ENCODE results near the gene LPP. TPM values are rescaled to one million over a fixed set of nuclear protein-coding genes. Genes with fewer than 3 reads are reported as not detected.

Gene LPP
- total RNA-seq, 4 donors from 2014 or later = 207 to 592 (median 406) TPM

DNA sequence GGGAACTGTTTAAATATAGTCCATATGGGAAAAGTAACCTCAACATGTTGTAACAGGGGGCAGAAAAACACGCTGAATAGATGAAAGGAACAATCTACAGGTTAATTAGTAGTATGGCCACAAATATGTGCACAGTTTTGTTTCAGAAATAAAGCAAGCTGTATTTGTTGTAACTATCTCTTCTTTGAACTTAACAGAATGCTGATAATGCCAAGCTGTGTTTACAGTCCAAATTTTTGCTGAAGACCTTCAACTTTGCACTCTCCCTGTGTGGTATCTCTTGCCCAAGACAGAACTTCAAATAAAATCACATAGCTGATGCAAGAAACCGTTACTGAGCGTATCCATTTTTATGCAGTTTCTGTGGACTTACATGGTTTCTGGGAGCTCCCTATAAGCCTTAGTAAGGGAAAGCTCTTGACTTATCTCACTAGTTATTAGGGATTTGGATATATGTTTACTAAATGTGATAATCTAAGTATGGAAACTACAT, 592.4 kb downstream of the LPP start:
- Histone ChIP-seq H3K4me3 (no peak overlapping the region), H3K4me1 (no peaks in the 10 kb centered on the region), H3K27ac (no peak overlapping the region), H3K36me3 (no peaks in the 10 kb centered on the region), H3K9me3 (no peaks in the 10 kb centered on the region), H3K27me3 (no peaks in the 10 kb centered on the region)
- WGBS, 2 donors (ENCODE audit: low coverage in 1 of 2) = 83 to 84% methylated on average over 3 of the region's 3 CpGs
- in situ Hi-C loops (cut with MboI; ENCODE audit: low pct_ligation_motif_present in 1 of 4, low pct_unique_long_range_greater_than_20kb in 1 of 4, low sequenced_read_pairs in 3 of 4) = no loop called here
- intact Hi-C loops (cut with DNase I; ENCODE audit: low total_unique reads) = no loop called here
- TF ChIP-seq, protein P1, sequence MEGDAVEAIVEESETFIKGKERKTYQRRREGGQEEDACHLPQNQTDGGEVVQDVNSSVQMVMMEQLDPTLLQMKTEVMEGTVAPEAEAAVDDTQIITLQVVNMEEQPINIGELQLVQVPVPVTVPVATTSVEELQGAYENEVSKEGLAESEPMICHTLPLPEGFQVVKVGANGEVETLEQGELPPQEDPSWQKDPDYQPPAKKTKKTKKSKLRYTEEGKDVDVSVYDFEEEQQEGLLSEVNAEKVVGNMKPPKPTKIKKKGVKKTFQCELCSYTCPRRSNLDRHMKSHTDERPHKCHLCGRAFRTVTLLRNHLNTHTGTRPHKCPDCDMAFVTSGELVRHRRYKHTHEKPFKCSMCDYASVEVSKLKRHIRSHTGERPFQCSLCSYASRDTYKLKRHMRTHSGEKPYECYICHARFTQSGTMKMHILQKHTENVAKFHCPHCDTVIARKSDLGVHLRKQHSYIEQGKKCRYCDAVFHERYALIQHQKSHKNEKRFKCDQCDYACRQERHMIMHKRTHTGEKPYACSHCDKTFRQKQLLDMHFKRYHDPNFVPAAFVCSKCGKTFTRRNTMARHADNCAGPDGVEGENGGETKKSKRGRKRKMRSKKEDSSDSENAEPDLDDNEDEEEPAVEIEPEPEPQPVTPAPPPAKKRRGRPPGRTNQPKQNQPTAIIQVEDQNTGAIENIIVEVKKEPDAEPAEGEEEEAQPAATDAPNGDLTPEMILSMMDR (IDR thresholded peaks at IDR 0.05) = no peak
- TF ChIP-seq EP300 (IDR thresholded peaks at IDR 0.05; ENCODE audit: low read depth) = no peak
- no peak for TF ChIP-seq POLR2AphosphoS5 (IDR thresholded peaks at IDR 0.05)
- no peak for TF ChIP-seq POLR2A (IDR thresholded peaks at IDR 0.05)
- DNase-seq = no peak

DNA sequence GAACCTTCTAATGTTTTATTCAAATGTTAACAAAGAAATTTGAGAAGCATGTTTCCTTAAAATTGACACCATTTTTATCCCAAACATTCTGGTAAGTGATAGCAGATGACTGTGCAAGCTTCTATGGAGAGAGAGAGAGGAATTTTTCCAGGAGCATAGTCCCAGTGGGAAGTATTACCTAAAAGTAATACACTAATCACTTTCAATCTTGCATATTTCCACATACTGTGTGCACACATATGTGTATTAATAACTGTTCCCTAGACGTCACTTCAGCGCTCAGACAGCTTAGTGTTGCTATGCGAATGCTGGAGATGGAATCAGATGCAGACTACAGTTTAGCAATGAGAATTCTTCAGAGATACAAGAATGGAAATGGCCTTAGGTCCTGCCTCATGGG, 593.5 kb downstream of the LPP start:
- H3K36me3 ChIP-seq = no peaks in the 10 kb centered on the region
- H3K9me3 ChIP-seq = no peaks in the 10 kb centered on the region
- H3K27me3 ChIP-seq = no peaks in the 10 kb centered on the region
- no peak for DNase-seq
- 94 to 100% methylated on average over 3 of the region's 3 CpGs for WGBS, 2 donors (ENCODE audit: low coverage in 1 of 2)
- H3K27ac ChIP-seq = no peak overlapping the region
- intact Hi-C loops (cut with DNase I; ENCODE audit: low total_unique reads) = no loop called here
- TF ChIP-seq POLR2AphosphoS5 (IDR thresholded peaks at IDR 0.05) (no peak), POLR2A (IDR thresholded peaks at IDR 0.05) (no peak), EP300 (IDR thresholded peaks at IDR 0.05; ENCODE audit: low read depth) (no peak)
- TF ChIP-seq, protein P1 (IDR thresholded peaks at IDR 0.05) = no peak
- H3K4me3 ChIP-seq = no peak overlapping the region
- no peaks in the 10 kb centered on the region for H3K4me1 ChIP-seq
- in situ Hi-C loops (cut with MboI; ENCODE audit: low pct_ligation_motif_present in 1 of 4, low pct_unique_long_range_greater_than_20kb in 1 of 4, low sequenced_read_pairs in 3 of 4) = no loop called here

DNA sequence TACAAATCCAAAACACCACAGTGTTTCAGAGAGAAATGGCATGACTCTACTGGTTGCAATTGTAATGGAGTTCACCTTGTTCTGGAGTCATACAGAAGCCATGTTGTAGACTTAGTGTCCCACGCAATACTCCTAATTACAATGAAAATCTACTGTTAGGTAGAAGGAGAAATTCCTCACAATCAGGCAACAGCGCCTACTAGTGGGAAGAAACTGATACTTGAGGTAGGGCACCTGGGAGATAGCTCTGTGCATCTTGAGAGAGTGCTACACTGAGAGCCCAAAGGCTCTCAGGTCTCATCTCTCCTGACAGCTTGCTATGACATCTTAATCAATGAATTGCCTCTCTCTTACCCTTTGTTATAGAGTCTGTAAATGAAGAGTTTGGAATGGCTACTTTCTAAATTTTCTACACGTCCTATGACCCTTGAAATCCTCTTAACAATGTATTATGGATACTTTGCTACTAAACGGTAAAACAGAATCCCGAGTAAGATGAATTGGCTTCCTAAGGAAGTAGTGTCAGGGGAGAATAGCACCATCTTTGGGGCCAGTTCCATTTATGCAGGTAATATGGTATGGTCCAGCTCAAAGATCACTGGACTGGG, 595.2 kb downstream of the LPP start:
- H3K27me3 ChIP-seq = no peaks in the 10 kb centered on the region
- no peaks in the 10 kb centered on the region for H3K36me3 ChIP-seq
- no peak overlapping the region for H3K4me3 ChIP-seq
- no peak overlapping the region for H3K27ac ChIP-seq
- no peak for TF ChIP-seq POLR2A (IDR thresholded peaks at IDR 0.05)
- TF ChIP-seq, protein P1 (IDR thresholded peaks at IDR 0.05) = peak; percentile 47 to 61 (median 54)
- TF ChIP-seq EP300 (IDR thresholded peaks at IDR 0.05; ENCODE audit: low read depth) = no peak
- intact Hi-C loops (cut with DNase I; ENCODE audit: low total_unique reads) (no loop called here), in situ Hi-C loops (cut with MboI; ENCODE audit: low pct_ligation_motif_present in 1 of 4, low pct_unique_long_range_greater_than_20kb in 1 of 4, low sequenced_read_pairs in 3 of 4) (no loop called here)
- H3K4me1 ChIP-seq = no peaks in the 10 kb centered on the region
- WGBS, 2 donors (ENCODE audit: low coverage in 1 of 2) = 68 to 79% methylated on average over 3 to 5 of the region's 5 CpGs
- H3K9me3 ChIP-seq = no peaks in the 10 kb centered on the region
- DNase-seq = peak; percentile 30

DNA sequence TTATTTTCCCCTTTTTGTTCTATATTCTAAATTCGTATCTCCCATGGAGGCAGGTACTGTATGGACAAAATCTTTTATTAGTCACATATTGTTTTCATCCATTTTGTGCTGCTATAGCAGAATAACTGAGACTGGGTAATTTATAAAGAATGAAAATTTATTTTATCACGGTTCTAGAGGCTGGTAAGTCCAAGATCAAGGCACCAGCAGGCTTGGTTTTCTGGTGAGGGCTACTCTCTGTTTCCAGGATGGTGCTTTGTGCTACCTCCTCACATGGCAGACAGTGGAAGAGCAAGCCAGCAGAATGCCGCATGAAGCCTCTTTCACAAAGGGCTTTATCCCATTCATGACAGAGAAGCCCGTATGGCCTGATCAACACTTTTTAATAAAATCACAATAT, 595.9 kb downstream of the LPP start:
- intact Hi-C loops (cut with DNase I; ENCODE audit: low total_unique reads) = no loop called here
- H3K4me3 ChIP-seq = no peak overlapping the region
- 95 to 96% methylated on average over 3 to 4 of the region's 4 CpGs for WGBS, 2 donors (ENCODE audit: low coverage in 1 of 2)

More for the DNA sequence above, 595.9 kb downstream of the LPP start:
- H3K9me3 ChIP-seq = no peaks in the 10 kb centered on the region
- H3K27me3 ChIP-seq = no peaks in the 10 kb centered on the region
- no peaks in the 10 kb centered on the region for H3K36me3 ChIP-seq
- H3K27ac ChIP-seq = no peak overlapping the region
- H3K4me1 ChIP-seq = no peaks in the 10 kb centered on the region
- in situ Hi-C loops (cut with MboI; ENCODE audit: low pct_ligation_motif_present in 1 of 4, low pct_unique_long_range_greater_than_20kb in 1 of 4, low sequenced_read_pairs in 3 of 4) = loop anchor here in 2 of 4 donors (25.0 kb wide), 1 partner anchor 1013 kb away; the partner anchor contains the start of gene BCL6 (in 2 of the 2)
- DNase-seq = no peak
- no peak for TF ChIP-seq POLR2AphosphoS5 (IDR thresholded peaks at IDR 0.05)
